Measurements from ENCODE around the gene SCAMP3.
"Not testable (repeated sequence)": the region's sequence is repeated elsewhere in the genome, so short reads cannot be mapped to it uniquely, and the experiment has no call there.

The SCAMP3 gene

GRCh38 chr1:155227261-155228095 lies 34.7 kb downstream of the SCAMP3 start:
- DNase-seq (ENCODE audit: low read depth in 2 of 2): peak; percentile 99 to 100

- DNase-seq (ENCODE audit: low read depth in 2 of 2): peak; percentile 34 to 61
Observed at GRCh38 chr1:155226910-155227260, 35.3 kb downstream of the SCAMP3 start.

- peak; percentile 56 to 84 for DNase-seq (ENCODE audit: low read depth in 2 of 2)
Observed at GRCh38 chr1:155226188-155226909, 35.8 kb downstream of the SCAMP3 start.

- DNase-seq (ENCODE audit: low read depth in 2 of 2): not testable (repeated sequence)
Observed at GRCh38 chr1:155225404-155225759, 36.8 kb downstream of the SCAMP3 start.

GRCh38 chr1:155223047-155223446 lies 39.1 kb downstream of the SCAMP3 start:
- DNase-seq (ENCODE audit: low read depth in 2 of 2): no peak

- not testable (repeated sequence) for DNase-seq (ENCODE audit: low read depth in 2 of 2)
Observed at GRCh38 chr1:155220211-155220965, 41.8 kb downstream of the SCAMP3 start.

- DNase-seq (ENCODE audit: low read depth in 2 of 2): no peak
Observed at GRCh38 chr1:155219592-155220031, 42.5 kb downstream of the SCAMP3 start.

- DNase-seq (ENCODE audit: low read depth in 2 of 2): no peak
Observed at GRCh38 chr1:155218854-155219591, 43.1 kb downstream of the SCAMP3 start.

- not testable (repeated sequence) for DNase-seq (ENCODE audit: low read depth in 2 of 2)
Observed at GRCh38 chr1:155214702-155215101, 47.5 kb downstream of the SCAMP3 start.

- not testable (repeated sequence) for DNase-seq (ENCODE audit: low read depth in 2 of 2)
Observed at GRCh38 chr1:155212051-155212440, 50.1 kb downstream of the SCAMP3 start.

GRCh38 chr1:155211381-155212050 lies 50.6 kb downstream of the SCAMP3 start:
- DNase-seq (ENCODE audit: low read depth in 2 of 2): not testable (repeated sequence)

GRCh38 chr1:155210314-155211104 lies 51.7 kb downstream of the SCAMP3 start:
- DNase-seq (ENCODE audit: low read depth in 2 of 2): no peak

- DNase-seq (ENCODE audit: low read depth in 2 of 2): no peak
Observed at GRCh38 chr1:155209312-155209721, 52.8 kb downstream of the SCAMP3 start.

GRCh38 chr1:155208541-155209311 lies 53.4 kb downstream of the SCAMP3 start, which contains the start of gene MTX1:
TSS of gene MTX1 (plus strand) at chr1:155208695. CDS start at chr1:155208805, 110 bp downstream.
- peak; percentile 85 to 91 for DNase-seq (ENCODE audit: low read depth in 2 of 2)

- DNase-seq (ENCODE audit: low read depth in 2 of 2): no peak
Observed at GRCh38 chr1:155207806-155208540, 54.2 kb downstream of the SCAMP3 start, which contains the start of gene THBS3. TSS of gene THBS3 (minus strand) at chr1:155207897. CDS start at chr1:155207876, 21 bp downstream.

- peak; percentile 80 to 83 for DNase-seq (ENCODE audit: low read depth in 2 of 2)
Observed at GRCh38 chr1:155206891-155207805, 55.0 kb downstream of the SCAMP3 start.
